Caco-2 (cell line): ENCODE data around the gene VPS54. TPM values are rescaled to one million over a fixed set of nuclear protein-coding genes. Genes with fewer than 3 reads are reported as not detected.
"Not testable (repeated sequence)": the region's sequence is repeated elsewhere in the genome, so short reads cannot be mapped to it uniquely, and the experiment has no call there.

ENCODE experiments used
- BruUV-seq: library from RNA; stranded (reverse); fragments of 400-500 nt; replicated peaks from 2 replicates; lab custom pipeline; 2021; lab: Mats Ljungman, UMichigan
- CTCF ChIA-PET: fragments of 300-600 bp; sonication (Branson Sonifier 250); formaldehyde crosslinking; loops from one replicate; lab custom pipeline; 2022; ENCODE audit warnings: antibody characterized with exemption; lab: Charles Lee
- POLR2A ChIA-PET: fragments of 300-600 bp; sonication (Branson Sonifier 250); formaldehyde crosslinking; loops from one replicate; lab custom pipeline; 2022; ENCODE audit warnings: antibody characterized with exemption; lab: Charles Lee
- DNase-seq, 2 experiments: peaks; one replicate each; pipeline versions ENCODE4 v3.0.0 to v3.0.0-alpha.2; 2020 to 2022
- H3K27me3 ChIP-seq: replicated peaks from 2 replicates; pipeline ENCODE4 v1.6.0; 2011; ENCODE audit warnings: low read length; ENCODE audit not compliant: control insufficient read depth, insufficient read depth
- H3K36me3 ChIP-seq: 2 replicates; pipeline ENCODE4 v1.5.1; 2011; ENCODE audit warnings: low read length; ENCODE audit not compliant: control insufficient read depth, insufficient read depth
- H3K4me1 ChIP-seq: fragments of 250-450 bp; sonication (Bioruptor Pico); 2 replicates; pipeline ENCODE4 v1.5.1; 2020; ENCODE audit warnings: mild to moderate bottlenecking
- H3K4me3 ChIP-seq: 2 replicates; pipeline ENCODE4 v1.5.1; 2011; ENCODE audit warnings: low read depth, mild to moderate bottlenecking, control low read depth, low read length
- H3K9me3 ChIP-seq: fragments of 250-450 bp; sonication (Bioruptor Pico); 2 replicates; pipeline ENCODE4 v1.5.1; 2020; ENCODE audit warnings: mild to moderate bottlenecking, moderate library complexity
- H3K27ac Mint-ChIP-seq: one replicate; pipeline ENCODE4 v1.8.0; 2022; ENCODE audit warnings: mixed read lengths; ENCODE audit not compliant: unreplicated experiment
- H3K27me3 Mint-ChIP-seq: one replicate; pipeline ENCODE4 v1.8.0; 2022; ENCODE audit warnings: mixed read lengths; ENCODE audit not compliant: insufficient read depth, unreplicated experiment
- H3K36me3 Mint-ChIP-seq: one replicate; pipeline ENCODE4 v1.8.0; 2022; ENCODE audit warnings: mild to moderate bottlenecking, mixed read lengths; ENCODE audit not compliant: insufficient read depth, unreplicated experiment
- H3K4me1 Mint-ChIP-seq: one replicate; pipeline ENCODE4 v1.8.0; 2022; ENCODE audit warnings: low read depth, mixed read lengths; ENCODE audit not compliant: unreplicated experiment
- H3K4me3 Mint-ChIP-seq: one replicate; pipeline ENCODE4 v1.8.0; 2022; ENCODE audit warnings: mild to moderate bottlenecking, moderate library complexity, mixed read lengths; ENCODE audit not compliant: unreplicated experiment
- H3K9me3 Mint-ChIP-seq: one replicate; pipeline ENCODE4 v1.8.0; 2022; ENCODE audit warnings: mixed read lengths; ENCODE audit not compliant: unreplicated experiment
- intact Hi-C: fragments of 100-400 bp; cut with micrococcal nuclease; formaldehyde crosslinking; loops from one replicate; pipeline ENCODE4 v1.10.0; 2022; ENCODE audit not compliant: unreplicated experiment
- total RNA-seq: library from RNA; stranded (reverse); gene quantifications from 2 replicates; pipeline ENCODE4 v1.2.3, GENCODE V29; 2022
- TF ChIP-seq, protein P1 (sequence below), 2 experiments: fragments of 200-600 bp in 1 of 2; IDR thresholded peaks; 1 replicate in 1 of 2; 2 replicates in 1 of 2; pipeline versions ENCODE4 v1.5.1 to v1.8.0; 2011 to 2022; ENCODE audit warnings: antibody characterized with exemption in 1 of 2, control low read depth in 1 of 2, inconsistent platforms in 1 of 2, low read depth in 1 of 2, low read length in 1 of 2, mild to moderate bottlenecking in 1 of 2, moderate library complexity in 1 of 2; ENCODE audit not compliant: insufficient read depth in 1 of 2, severe bottlenecking in 1 of 2, unreplicated experiment in 1 of 2

VPS54 gene
- total RNA-seq, 1 experiment from 2014 or later: 28.5 TPM

GRCh38 chr2:64000630-64001381 is 18.4 kb downstream of the VPS54 start:
- H3K27ac Mint-ChIP-seq: peak overlapping the region; percentile 62
- intact Hi-C loops: no loop called here
- peaks cover 52% of the 10 kb centered on the region for H3K9me3 Mint-ChIP-seq
- TF ChIP-seq, protein P1, sequence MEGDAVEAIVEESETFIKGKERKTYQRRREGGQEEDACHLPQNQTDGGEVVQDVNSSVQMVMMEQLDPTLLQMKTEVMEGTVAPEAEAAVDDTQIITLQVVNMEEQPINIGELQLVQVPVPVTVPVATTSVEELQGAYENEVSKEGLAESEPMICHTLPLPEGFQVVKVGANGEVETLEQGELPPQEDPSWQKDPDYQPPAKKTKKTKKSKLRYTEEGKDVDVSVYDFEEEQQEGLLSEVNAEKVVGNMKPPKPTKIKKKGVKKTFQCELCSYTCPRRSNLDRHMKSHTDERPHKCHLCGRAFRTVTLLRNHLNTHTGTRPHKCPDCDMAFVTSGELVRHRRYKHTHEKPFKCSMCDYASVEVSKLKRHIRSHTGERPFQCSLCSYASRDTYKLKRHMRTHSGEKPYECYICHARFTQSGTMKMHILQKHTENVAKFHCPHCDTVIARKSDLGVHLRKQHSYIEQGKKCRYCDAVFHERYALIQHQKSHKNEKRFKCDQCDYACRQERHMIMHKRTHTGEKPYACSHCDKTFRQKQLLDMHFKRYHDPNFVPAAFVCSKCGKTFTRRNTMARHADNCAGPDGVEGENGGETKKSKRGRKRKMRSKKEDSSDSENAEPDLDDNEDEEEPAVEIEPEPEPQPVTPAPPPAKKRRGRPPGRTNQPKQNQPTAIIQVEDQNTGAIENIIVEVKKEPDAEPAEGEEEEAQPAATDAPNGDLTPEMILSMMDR (IDR thresholded peaks at IDR 0.05; ENCODE audit: insufficient read depth in 1 of 2, low read depth in 1 of 2, low read length in 1 of 2, severe bottlenecking in 1 of 2, unreplicated experiment in 1 of 2): no peak
- peaks cover 54% of the 10 kb centered on the region for H3K36me3 Mint-ChIP-seq
- POLR2A ChIA-PET: no interaction called here
- H3K36me3 ChIP-seq: no peaks in the 10 kb centered on the region
- H3K27me3 Mint-ChIP-seq: no peaks in the 10 kb centered on the region
- no peak overlapping the region for H3K4me3 ChIP-seq
- BruUV-seq: no TSS peak
- H3K9me3 ChIP-seq: peaks cover 23% of the 10 kb centered on the region
- H3K4me1 Mint-ChIP-seq: peaks cover 22% of the 10 kb centered on the region
- CTCF ChIA-PET: no interaction called here
- H3K4me1 ChIP-seq: no peaks in the 10 kb centered on the region
- H3K4me3 Mint-ChIP-seq: no peak overlapping the region
- no peaks in the 10 kb centered on the region for H3K27me3 ChIP-seq
- peak in 1 of 2 experiments; percentile 38 for DNase-seq

GRCh38 chr2:63999049-63999448 is 20.2 kb downstream of the VPS54 start:
- Histone ChIP-seq H3K27me3 (no peaks in the 10 kb centered on the region), H3K36me3 (no peaks in the 10 kb centered on the region), H3K4me1 (peaks cover 4% of the 10 kb centered on the region), H3K4me3 (no peak overlapping the region), H3K9me3 (peaks cover 23% of the 10 kb centered on the region)
- ChIA-PET CTCF (no interaction called here), POLR2A (interaction anchor here (0.6 kb wide), 1 partner anchor 90 kb away, joined by 3 read pairs; no protein-coding TSS in a partner anchor)
- H3K27me3 Mint-ChIP-seq: no peaks in the 10 kb centered on the region
- H3K9me3 Mint-ChIP-seq: peaks cover 64% of the 10 kb centered on the region
- H3K4me3 Mint-ChIP-seq: no peak overlapping the region
- no TSS peak for BruUV-seq
- peaks cover 67% of the 10 kb centered on the region for H3K36me3 Mint-ChIP-seq
- H3K27ac Mint-ChIP-seq: no peak overlapping the region
- H3K4me1 Mint-ChIP-seq: peaks cover 35% of the 10 kb centered on the region
- TF ChIP-seq, protein P1 (IDR thresholded peaks at IDR 0.05; ENCODE audit: insufficient read depth in 1 of 2, low read depth in 1 of 2, low read length in 1 of 2, severe bottlenecking in 1 of 2, unreplicated experiment in 1 of 2): no peak
- intact Hi-C loops: no loop called here
- no peak for DNase-seq

- Mint-ChIP-seq H3K36me3 (peaks cover 84% of the 10 kb centered on the region), H3K9me3 (peaks cover 68% of the 10 kb centered on the region), H3K27ac (peak overlapping the region; percentile 63), H3K4me1 (peaks cover 52% of the 10 kb centered on the region)
- H3K36me3 ChIP-seq, H3K4me3 Mint-ChIP-seq, H3K27me3 Mint-ChIP-seq, POLR2A ChIA-PET, CTCF ChIA-PET, H3K4me3 ChIP-seq, BruUV-seq, intact Hi-C loops, H3K27me3 ChIP-seq: not testable (repeated sequence)
- Histone ChIP-seq H3K9me3 (peaks cover 29% of the 10 kb centered on the region), H3K4me1 (peaks cover 26% of the 10 kb centered on the region)
- peak; percentile 61 to 70 for DNase-seq
These were observed 22.5 kb downstream of the VPS54 start for GRCh38 chr2:63996582-63997198.

DNA sequence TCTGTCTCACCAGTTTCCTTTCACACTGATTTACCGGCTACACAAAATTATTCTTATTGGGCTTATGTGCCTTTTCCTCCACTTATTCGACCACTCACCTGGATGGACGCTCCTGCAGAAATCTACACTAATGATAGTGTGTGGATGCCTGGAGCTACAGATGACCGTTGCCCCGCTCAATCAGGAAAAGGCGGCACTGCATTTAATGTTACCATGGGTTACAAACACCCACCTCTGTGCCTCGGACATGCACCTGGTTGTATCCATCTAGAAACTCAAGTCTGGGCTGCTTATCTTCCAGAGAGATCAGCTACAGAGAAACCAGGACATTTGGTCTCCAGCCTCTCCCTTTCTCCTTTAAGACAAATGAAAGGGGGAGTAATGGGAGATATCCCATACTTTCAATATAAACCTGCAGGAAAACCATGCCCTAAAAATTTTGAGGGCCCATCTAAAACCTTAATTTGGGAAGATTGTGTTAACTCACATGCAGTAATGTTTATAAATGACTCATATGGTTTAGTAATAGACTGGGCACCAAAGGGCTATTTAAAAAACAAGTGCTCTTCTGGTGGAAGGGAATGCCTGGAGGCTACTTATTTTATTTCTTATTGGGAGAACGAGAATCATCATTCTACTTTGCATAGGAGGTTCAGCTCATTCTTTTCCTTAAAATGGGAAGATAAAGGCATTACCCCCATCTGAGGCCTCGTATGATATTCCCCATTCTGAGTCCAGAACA is 24.7 kb downstream of the VPS54 start:
- intact Hi-C loops, H3K36me3 ChIP-seq, H3K27me3 ChIP-seq, DNase-seq, H3K4me3 ChIP-seq, POLR2A ChIA-PET, CTCF ChIA-PET, BruUV-seq, H3K27me3 Mint-ChIP-seq: not testable (repeated sequence)
- peaks cover 69% of the 10 kb centered on the region for H3K9me3 Mint-ChIP-seq
- peaks cover 63% of the 10 kb centered on the region for H3K4me1 Mint-ChIP-seq
- Histone ChIP-seq H3K4me1 (peaks cover 29% of the 10 kb centered on the region), H3K9me3 (peaks cover 32% of the 10 kb centered on the region)
- H3K4me3 Mint-ChIP-seq: peak overlapping the region; percentile 45
- peak overlapping the region; percentile 91 for H3K27ac Mint-ChIP-seq
- peaks cover 76% of the 10 kb centered on the region for H3K36me3 Mint-ChIP-seq
